Glutamatergic neuron (in vitro differentiated cells): ENCODE results near the gene BACH2. TPM values are rescaled to one million over a fixed set of nuclear protein-coding genes. Genes with fewer than 3 reads are reported as not detected.
A peak's percentile ranks its signal among the peaks of the same experiment; 100 is the strongest.

ENCODE experiments used
- DNase-seq: peaks from one replicate; pipeline ENCODE4 v3.0.0; 2022
- H3K27ac Mint-ChIP-seq: one replicate; pipeline ENCODE4 v1.8.0; 2020; ENCODE audit warnings: mild to moderate bottlenecking, mixed read lengths, inconsistent platforms; ENCODE audit not compliant: unreplicated experiment
- H3K27me3 Mint-ChIP-seq: one replicate; pipeline ENCODE4 v1.8.0; 2020; ENCODE audit warnings: mild to moderate bottlenecking, moderate library complexity, mixed read lengths, inconsistent platforms; ENCODE audit not compliant: unreplicated experiment
- H3K36me3 Mint-ChIP-seq: one replicate; pipeline ENCODE4 v1.8.0; 2020; ENCODE audit warnings: mild to moderate bottlenecking, mixed read lengths, inconsistent platforms; ENCODE audit not compliant: unreplicated experiment
- H3K4me1 Mint-ChIP-seq: one replicate; pipeline ENCODE4 v1.8.0; 2020; ENCODE audit warnings: mild to moderate bottlenecking, low read depth, mixed read lengths, inconsistent platforms; ENCODE audit not compliant: unreplicated experiment
- H3K4me3 Mint-ChIP-seq: one replicate; pipeline ENCODE4 v1.8.0; 2020; ENCODE audit warnings: mild to moderate bottlenecking, mixed read lengths, inconsistent platforms; ENCODE audit not compliant: unreplicated experiment
- H3K9me3 Mint-ChIP-seq: one replicate; pipeline ENCODE4 v1.8.0; 2020; ENCODE audit warnings: mild to moderate bottlenecking, moderate library complexity, mixed read lengths, inconsistent platforms; ENCODE audit not compliant: unreplicated experiment
- total RNA-seq: library from RNA; stranded (reverse); fragmentation: NEBNext Ultra II Directional; extraction: Animal tissue kit (Norgen Biotek cat#: 25700); gene quantifications from one replicate; pipeline ENCODE4 v1.2.1, GENCODE V29; 2021; ENCODE audit not compliant: unreplicated experiment
- TF ChIP-seq, protein P1 (sequence below): fragments of 200-600 bp; sonication (generic); IDR thresholded peaks from one replicate; pipeline ENCODE4 v1.5.0; 2021; ENCODE audit not compliant: partially characterized antibody, unreplicated experiment

Gene BACH2
- total RNA-seq, 1 donor from 2014 or later, result 96.4 TPM

- TF ChIP-seq, protein P1, sequence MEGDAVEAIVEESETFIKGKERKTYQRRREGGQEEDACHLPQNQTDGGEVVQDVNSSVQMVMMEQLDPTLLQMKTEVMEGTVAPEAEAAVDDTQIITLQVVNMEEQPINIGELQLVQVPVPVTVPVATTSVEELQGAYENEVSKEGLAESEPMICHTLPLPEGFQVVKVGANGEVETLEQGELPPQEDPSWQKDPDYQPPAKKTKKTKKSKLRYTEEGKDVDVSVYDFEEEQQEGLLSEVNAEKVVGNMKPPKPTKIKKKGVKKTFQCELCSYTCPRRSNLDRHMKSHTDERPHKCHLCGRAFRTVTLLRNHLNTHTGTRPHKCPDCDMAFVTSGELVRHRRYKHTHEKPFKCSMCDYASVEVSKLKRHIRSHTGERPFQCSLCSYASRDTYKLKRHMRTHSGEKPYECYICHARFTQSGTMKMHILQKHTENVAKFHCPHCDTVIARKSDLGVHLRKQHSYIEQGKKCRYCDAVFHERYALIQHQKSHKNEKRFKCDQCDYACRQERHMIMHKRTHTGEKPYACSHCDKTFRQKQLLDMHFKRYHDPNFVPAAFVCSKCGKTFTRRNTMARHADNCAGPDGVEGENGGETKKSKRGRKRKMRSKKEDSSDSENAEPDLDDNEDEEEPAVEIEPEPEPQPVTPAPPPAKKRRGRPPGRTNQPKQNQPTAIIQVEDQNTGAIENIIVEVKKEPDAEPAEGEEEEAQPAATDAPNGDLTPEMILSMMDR, result no peak
- DNase-seq, result peak; percentile 56
- H3K36me3 Mint-ChIP-seq, result no peaks in the 10 kb centered on the region
- peak overlapping the region; percentile 86 for H3K27ac Mint-ChIP-seq
- peak overlapping the region; percentile 95 for H3K4me3 Mint-ChIP-seq
- H3K27me3 Mint-ChIP-seq, result peaks cover 12% of the 10 kb centered on the region
- peaks cover 14% of the 10 kb centered on the region for H3K9me3 Mint-ChIP-seq
- H3K4me1 Mint-ChIP-seq, result peaks cover 37% of the 10 kb centered on the region
Measured at GRCh38 chr6:90294989-90295853, 1.4 kb downstream of the BACH2 start.

- peak overlapping the region; percentile 82 for H3K27ac Mint-ChIP-seq
- H3K4me1 Mint-ChIP-seq, result peaks cover 38% of the 10 kb centered on the region
- H3K27me3 Mint-ChIP-seq, result peaks cover 12% of the 10 kb centered on the region
Measured at GRCh38 chr6:90294614-90294988, 2.0 kb downstream of the BACH2 start.

GRCh38 chr6:90294008-90294511 lies 2.6 kb downstream of the BACH2 start:
- Mint-ChIP-seq H3K36me3 (no peaks in the 10 kb centered on the region), H3K4me1 (peaks cover 39% of the 10 kb centered on the region), H3K27me3 (peaks cover 12% of the 10 kb centered on the region), H3K4me3 (peak overlapping the region; percentile 95), H3K9me3 (peaks cover 14% of the 10 kb centered on the region), H3K27ac (peak overlapping the region; percentile 82)
- no peak for DNase-seq
- TF ChIP-seq, protein P1, result no peak

More at GRCh38 chr6:90294614-90294988, 2.0 kb downstream of the BACH2 start:
- Mint-ChIP-seq H3K4me3 (peak overlapping the region; percentile 95), H3K9me3 (peaks cover 14% of the 10 kb centered on the region), H3K36me3 (no peaks in the 10 kb centered on the region)
- DNase-seq, result peak; percentile 29
- TF ChIP-seq, protein P1, result no peak

DNA sequence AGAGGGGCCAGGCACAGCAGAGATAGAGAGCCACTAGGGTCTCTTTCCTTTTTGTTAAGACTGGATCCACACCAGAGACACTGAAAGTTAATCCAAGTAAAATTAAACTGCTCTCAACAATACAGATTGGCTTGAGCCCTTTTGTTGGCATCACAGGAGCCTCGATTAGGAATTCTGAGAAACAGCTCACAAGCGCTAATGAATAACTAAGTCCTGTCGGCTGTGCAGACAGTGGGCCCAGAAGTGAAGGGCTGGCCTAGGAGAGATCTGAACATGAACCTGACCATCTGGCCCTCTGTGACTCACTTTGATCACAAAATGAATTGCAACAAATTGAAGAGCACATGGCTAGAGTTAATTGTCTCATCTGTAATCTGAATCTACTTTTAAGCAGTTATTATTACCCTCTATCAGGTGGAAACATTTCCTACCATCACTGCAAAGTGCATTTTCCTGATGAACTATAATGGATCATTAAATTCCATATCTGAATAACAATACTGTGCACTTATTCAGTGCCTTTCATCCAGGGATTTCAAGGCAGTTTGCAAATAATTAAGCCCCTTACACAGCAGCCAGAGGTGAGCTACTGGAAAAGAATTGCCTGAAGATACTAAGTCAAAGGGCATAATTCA lies 3.2 kb downstream of the BACH2 start:
- H3K36me3 Mint-ChIP-seq, result no peaks in the 10 kb centered on the region
- TF ChIP-seq, protein P1, result no peak
- H3K4me1 Mint-ChIP-seq, result peaks cover 44% of the 10 kb centered on the region
- H3K9me3 Mint-ChIP-seq, result peaks cover 14% of the 10 kb centered on the region
- H3K4me3 Mint-ChIP-seq, result peak overlapping the region; percentile 95
- H3K27ac Mint-ChIP-seq, result peak overlapping the region; percentile 82
- DNase-seq, result peak; percentile 44
- peaks cover 12% of the 10 kb centered on the region for H3K27me3 Mint-ChIP-seq
